ENCODE measurements around the gene ACP4.
"Not testable (repeated sequence)": the region's sequence is repeated elsewhere in the genome, so short reads cannot be mapped to it uniquely, and the experiment has no call there.

The ACP4 gene

DNA sequence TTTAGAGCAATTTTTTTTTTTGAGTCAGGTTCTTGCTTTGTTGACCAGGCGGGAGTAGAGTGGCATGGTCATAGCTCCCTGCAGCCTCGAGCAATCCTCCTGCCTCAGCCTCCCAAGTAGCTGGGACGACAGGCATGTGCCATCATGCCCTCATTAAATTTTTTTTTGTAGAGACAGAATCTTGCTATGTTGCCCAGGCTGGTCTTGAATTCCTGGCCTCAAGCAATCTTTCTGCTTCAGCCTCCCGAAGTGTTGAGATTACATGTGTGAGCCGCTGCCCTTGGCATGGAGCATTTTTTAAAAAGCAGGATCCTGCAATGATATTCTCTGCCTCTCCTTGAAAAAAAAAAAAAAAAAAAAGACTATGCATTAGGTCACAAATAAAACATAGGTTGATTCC is 14.1 kb upstream of the ACP4 start:
- DNase-seq: no peak

GRCh38 chr19:50777261-50777660 is 13.0 kb upstream of the ACP4 start:
- no peak for DNase-seq

DNA sequence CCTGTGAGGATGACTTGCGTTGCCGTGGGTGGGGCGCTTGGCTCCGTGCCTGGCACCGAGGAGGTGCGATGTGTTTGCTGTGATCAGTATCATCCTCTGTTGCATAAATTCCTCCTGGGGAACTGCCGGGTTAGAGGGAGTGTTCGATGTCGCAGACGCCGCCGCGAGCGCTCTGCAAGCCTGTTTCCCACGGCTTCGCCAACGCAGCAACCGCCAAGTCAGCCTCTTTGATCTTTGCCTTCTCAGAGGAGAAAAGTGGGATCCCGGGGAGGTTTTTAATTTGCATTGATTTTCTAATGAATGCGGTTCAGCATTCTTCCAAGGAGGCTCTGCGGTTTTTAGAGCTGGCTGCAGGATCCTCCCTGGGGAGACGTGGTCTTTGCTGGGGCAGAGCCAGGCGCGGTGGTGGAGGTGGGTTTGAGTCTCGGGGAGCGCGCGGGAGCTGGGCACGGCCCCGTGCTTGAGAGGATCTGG is 12.3 kb upstream of the ACP4 start:
- no peak for DNase-seq

DNA sequence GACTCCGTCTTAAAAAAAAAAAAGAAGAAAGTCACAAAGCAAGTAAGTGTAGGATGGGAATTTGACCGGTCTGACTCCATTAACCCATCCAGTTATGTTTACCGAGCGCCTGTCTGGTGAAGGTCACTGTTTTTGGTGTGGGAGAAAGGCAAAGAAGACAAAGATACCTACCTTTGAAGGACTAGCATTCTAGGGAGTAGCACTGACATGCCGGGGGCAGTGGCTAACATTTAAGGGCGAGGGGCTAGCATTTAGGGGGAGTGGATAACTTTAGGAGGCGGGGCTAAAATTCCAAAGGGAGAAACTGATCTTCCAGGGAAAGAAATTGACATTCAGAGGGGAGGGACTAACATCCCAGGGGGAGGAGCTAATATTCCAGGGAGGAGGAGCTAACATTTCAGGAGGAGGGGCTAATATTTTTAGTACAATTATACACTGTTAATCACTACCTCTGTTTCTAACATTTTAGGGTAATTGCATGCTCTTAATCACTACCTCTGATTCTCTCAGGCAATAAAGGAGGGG is 11.2 kb upstream of the ACP4 start:
- DNase-seq: no peak

GRCh38 chr19:50779504-50780457 is 10.4 kb upstream of the ACP4 start:
- no peak for DNase-seq

GRCh38 chr19:50780753-50781435 is 9.3 kb upstream of the ACP4 start:
- no peak for DNase-seq

DNA sequence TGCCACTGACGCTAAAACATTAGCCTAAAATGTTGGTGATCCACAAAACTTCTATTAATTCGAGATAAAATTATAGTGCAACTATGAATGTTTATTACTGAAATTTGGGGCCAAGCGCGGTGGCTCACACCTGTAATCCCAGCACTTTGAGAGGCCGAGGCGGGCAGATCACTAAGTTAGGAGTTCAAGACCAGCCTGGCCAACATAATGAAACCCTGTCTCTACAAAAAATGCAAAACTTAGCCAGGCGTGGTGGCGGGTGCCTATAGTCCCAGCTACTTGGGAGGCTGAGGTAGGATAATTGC is 6.4 kb upstream of the ACP4 start:
- not testable (repeated sequence) for DNase-seq

- no peak for DNase-seq
Measured at GRCh38 chr19:50784710-50785109, 5.5 kb upstream of the ACP4 start.

DNA sequence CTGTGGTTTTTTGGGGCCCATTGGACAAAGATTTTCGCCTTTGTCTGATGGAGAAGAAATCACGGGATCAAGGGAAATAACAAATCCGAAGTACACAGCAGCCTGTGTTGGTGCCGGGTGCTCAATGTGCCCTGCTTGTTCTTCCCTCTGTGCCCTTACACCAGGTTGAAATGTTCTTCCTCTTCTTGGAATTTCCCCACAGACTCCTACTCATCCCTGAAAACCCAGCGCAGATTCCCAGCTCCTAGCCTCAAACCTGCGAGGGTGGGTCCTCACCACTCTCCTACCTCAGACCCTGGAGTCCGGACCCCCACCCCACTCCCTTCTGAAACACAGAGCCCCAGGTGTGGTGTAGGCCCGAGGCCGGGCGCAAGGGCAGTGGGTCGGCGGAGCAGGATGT is 4.9 kb upstream of the ACP4 start:
- DNase-seq: no peak

DNA sequence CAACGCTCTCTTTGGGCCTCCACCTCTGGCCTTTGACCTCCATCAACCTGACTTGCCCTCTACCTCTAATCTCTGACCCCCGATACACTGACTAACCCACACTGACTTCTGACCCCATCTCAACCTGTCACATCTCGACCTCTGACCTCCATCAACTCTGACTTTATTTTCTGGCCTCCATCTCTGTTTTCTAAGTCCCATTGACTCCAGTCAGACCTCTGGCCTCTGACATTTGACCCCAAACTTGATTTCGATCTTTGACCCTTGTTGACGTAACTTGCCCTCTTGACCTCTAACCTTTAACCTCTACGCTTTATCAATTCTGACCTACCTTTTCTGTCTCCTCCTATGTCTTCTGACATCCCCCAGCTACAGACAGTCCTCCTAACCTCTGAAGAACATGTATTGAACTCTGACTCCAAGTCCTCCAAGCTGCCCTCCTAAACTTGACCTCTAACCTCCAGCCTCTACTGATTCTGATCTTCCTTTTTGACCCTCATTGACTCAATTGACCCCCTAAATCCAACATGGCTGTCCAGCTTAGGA is 780 bp downstream of the ACP4 start:
- peak; percentile 13 for DNase-seq

GRCh38 chr19:50791594-50792271 is 1.5 kb downstream of the ACP4 start:
- DNase-seq: no peak

- no peak for DNase-seq
Measured at GRCh38 chr19:50792272-50793250, 2.3 kb downstream of the ACP4 start.

- no peak for DNase-seq
Measured at GRCh38 chr19:50793558-50794065, 3.4 kb downstream of the ACP4 start.

- no peak for DNase-seq
Measured at GRCh38 chr19:50794074-50794875, 4.1 kb downstream of the ACP4 start.

DNA sequence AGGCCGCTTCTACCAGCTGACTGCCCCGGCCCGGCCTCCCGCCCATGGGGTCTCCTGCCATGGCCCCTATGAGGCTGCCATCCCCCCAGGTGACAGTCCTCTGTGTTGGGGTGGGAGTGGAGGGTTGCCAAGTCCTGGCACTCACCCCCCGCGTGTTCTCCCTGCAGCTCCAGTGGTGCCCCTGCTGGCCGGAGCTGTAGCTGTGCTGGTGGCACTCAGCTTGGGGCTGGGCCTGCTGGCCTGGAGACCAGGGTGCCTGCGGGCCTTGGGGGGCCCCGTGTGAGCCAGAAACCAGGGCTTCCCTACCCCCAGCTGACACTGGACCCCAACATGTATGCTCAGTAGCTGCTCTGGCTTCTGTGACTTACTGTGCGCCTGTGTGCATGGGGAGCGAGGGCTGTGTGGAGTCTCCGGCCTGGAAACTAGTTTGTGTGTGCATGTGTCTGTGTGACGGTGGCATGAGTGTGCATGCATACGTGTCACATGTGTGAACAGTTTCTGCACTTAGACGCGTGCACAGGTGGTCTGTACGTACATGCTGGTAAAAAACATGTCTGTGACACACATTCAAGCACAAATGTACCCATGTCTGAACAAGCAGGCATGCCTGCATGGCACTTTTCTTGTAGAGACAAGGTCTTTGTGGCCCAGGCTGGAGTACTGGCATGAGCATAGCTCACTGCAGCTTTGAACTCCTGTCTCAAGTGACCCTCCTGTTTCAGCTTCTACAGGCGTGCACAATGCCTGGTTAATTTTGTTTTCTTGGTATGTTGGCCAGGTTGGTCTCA is 4.9 kb downstream of the ACP4 start:
- no peak for DNase-seq

- no peak for DNase-seq
Measured at GRCh38 chr19:50795664-50796073, 5.5 kb downstream of the ACP4 start.

DNA sequence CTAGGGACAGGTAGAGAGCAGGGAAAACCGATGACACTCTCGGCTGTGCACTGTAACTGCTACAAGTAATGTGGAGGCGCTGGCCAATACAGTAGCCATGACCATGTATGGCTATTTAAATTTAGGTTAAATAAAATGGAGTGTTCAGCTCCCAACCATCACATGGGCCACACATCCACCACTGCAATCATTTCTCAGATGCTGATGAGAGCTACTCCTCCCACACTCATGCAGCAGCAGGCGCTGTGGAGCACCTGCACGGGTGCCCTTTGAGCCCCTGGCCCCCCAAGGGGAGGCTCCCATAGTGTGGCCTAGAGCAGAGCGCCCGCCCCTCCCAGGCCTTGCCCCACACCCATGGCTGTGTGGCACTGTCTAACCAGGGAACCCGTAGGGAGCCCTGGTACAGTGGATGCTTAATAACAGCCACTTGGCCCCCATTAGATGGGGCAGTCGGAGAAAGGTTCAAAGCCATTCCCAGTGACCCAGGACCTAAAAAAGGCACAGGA is 6.0 kb downstream of the ACP4 start:
- DNase-seq: no peak

- no peak for DNase-seq
Measured at GRCh38 chr19:50796634-50797428, 6.6 kb downstream of the ACP4 start.
